ENCODE measurements around the gene KRT71.

DNA sequence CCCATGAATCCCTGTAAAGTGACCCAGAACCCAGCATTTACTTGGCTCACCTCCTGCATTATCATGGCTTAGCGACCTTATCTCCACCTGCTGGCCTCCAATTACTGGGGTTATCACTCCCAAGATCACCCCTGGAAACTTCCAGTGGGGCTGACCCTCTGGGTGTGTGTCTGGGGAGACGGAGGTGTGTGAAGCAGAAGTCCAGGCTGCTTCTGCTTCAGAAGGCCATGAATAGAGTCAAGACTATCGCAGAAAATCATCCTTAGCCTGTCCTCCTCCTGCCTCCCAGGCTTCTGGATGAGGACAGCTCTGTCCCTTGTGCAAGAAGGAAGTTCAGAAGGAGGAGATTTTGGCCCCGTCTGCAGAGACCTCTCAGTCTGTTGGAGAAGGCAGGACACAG lies 48.7 kb upstream of the KRT71 start:
- TF ChIP-seq YY1 (IDR thresholded peaks at IDR 0.05; ENCODE audit: low read depth, low read length) (no peak), EGR1 (IDR thresholded peaks at IDR 0.05; ENCODE audit: borderline replicate concordance, low read depth, low read length) (no peak), RAD21 (IDR thresholded peaks at IDR 0.05 in 1 of 2, conservative IDR thresholded peaks at IDR 0.05 in 1 of 2; ENCODE audit: low read depth in 2 of 2, low read length in 2 of 2) (no peak), POLR2A (IDR thresholded peaks at IDR 0.05; ENCODE audit: control extremely low read depth in 1 of 2, low read depth in 2 of 2, low read length in 2 of 2) (no peak), MAFK (IDR thresholded peaks at IDR 0.05; ENCODE audit: low read depth, low read length) (no peak), EP300 (IDR thresholded peaks at IDR 0.05; ENCODE audit: borderline replicate concordance in 1 of 2, low read depth in 2 of 2, low read length in 2 of 2) (no peak), CEBPB (IDR thresholded peaks at IDR 0.05; ENCODE audit: low read depth, low read length) (no peak)
- TF ChIP-seq, protein P1, sequence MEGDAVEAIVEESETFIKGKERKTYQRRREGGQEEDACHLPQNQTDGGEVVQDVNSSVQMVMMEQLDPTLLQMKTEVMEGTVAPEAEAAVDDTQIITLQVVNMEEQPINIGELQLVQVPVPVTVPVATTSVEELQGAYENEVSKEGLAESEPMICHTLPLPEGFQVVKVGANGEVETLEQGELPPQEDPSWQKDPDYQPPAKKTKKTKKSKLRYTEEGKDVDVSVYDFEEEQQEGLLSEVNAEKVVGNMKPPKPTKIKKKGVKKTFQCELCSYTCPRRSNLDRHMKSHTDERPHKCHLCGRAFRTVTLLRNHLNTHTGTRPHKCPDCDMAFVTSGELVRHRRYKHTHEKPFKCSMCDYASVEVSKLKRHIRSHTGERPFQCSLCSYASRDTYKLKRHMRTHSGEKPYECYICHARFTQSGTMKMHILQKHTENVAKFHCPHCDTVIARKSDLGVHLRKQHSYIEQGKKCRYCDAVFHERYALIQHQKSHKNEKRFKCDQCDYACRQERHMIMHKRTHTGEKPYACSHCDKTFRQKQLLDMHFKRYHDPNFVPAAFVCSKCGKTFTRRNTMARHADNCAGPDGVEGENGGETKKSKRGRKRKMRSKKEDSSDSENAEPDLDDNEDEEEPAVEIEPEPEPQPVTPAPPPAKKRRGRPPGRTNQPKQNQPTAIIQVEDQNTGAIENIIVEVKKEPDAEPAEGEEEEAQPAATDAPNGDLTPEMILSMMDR (IDR thresholded peaks at IDR 0.05; ENCODE audit: control extremely low read depth in 1 of 3, insufficient read depth in 1 of 3, low read depth in 1 of 3, low read length in 3 of 3) = no peak

All from H1 (cell line).